Neural cell (in vitro differentiated cells): ENCODE measurements around the gene FEN1.

Source experiments
- EZH2 ChIP-seq: fragments of 200-600, 300-800 bp; shearing (Covaris generic), sonication (generic); IDR thresholded peaks from 2 replicates; pipeline ENCODE4 v1.6.1; 2014; ENCODE audit warnings: antibody characterized with exemption, low read length, borderline replicate concordance, mild to moderate bottlenecking; ENCODE audit not compliant: insufficient read depth, poor library complexity, severe bottlenecking
- POLR2AphosphoS5 ChIP-seq: IDR thresholded peaks from 2 replicates; pipeline ENCODE4 v1.6.1; 2012
- RAD21 ChIP-seq: fragments of 450-650 bp; conservative IDR thresholded peaks from 2 replicates; pipeline ENCODE4 v1.6.1; 2014; ENCODE audit warnings: antibody characterized with exemption, mild to moderate bottlenecking, moderate library complexity
- SMC3 ChIP-seq: fragments of 450-650 bp; conservative IDR thresholded peaks from 2 replicates; pipeline ENCODE4 v1.6.1; 2014; ENCODE audit warnings: antibody characterized with exemption, mild to moderate bottlenecking, moderate library complexity; ENCODE audit not compliant: poor library complexity
- TF ChIP-seq, protein P1 (sequence below): fragments of 450-650 bp; IDR thresholded peaks from 2 replicates; pipeline ENCODE4 v1.5.1; 2014; ENCODE audit warnings: antibody characterized with exemption, mild to moderate bottlenecking, moderate library complexity; ENCODE audit not compliant: poor library complexity, severe bottlenecking
- TF ChIP-seq, protein P2 (sequence below): IDR thresholded peaks from 2 replicates; pipeline ENCODE4 v1.6.1; 2012; ENCODE audit warnings: borderline replicate concordance

DNA sequence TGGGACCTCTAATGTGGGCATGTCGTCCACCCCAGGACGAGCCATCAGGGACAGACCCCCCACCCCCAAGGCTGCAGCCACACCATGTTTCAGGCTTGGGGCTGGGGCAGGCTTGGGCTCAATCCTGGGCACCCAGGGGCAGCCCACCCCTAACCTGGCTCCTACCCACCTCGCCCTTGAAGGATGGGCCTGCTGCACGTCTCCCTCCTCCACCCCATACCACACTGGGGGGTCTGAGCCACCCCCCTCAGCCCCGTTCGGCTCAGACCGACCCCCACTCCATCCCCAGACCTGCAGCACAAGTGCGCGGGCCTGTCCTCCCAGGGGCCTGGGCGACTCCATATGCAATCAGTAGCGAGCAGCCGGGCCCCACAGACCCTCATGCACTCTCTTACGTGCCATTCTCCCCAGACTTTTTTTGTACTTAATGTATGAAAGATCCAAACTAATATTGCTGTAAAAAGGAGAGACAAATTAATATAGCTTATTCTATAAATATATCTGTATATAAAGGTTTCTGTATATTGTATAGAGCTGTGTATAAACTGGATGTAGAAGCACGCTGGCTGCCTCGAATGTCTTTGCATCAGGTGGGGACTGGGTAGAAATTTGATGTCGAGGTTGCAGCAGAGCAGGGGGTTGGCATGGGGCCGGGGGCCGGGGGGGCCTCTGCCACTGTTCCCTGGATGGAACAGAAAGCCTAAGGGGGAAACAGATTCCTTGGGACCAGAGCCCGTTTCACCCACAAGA lies 46.1 kb upstream of the FEN1 start:
- TF ChIP-seq POLR2AphosphoS5 (no peak), EZH2 (no peak), RAD21 (no peak), SMC3 (no peak)
- TF ChIP-seq, protein P1, sequence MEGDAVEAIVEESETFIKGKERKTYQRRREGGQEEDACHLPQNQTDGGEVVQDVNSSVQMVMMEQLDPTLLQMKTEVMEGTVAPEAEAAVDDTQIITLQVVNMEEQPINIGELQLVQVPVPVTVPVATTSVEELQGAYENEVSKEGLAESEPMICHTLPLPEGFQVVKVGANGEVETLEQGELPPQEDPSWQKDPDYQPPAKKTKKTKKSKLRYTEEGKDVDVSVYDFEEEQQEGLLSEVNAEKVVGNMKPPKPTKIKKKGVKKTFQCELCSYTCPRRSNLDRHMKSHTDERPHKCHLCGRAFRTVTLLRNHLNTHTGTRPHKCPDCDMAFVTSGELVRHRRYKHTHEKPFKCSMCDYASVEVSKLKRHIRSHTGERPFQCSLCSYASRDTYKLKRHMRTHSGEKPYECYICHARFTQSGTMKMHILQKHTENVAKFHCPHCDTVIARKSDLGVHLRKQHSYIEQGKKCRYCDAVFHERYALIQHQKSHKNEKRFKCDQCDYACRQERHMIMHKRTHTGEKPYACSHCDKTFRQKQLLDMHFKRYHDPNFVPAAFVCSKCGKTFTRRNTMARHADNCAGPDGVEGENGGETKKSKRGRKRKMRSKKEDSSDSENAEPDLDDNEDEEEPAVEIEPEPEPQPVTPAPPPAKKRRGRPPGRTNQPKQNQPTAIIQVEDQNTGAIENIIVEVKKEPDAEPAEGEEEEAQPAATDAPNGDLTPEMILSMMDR: no peak
- TF ChIP-seq, protein P2, sequence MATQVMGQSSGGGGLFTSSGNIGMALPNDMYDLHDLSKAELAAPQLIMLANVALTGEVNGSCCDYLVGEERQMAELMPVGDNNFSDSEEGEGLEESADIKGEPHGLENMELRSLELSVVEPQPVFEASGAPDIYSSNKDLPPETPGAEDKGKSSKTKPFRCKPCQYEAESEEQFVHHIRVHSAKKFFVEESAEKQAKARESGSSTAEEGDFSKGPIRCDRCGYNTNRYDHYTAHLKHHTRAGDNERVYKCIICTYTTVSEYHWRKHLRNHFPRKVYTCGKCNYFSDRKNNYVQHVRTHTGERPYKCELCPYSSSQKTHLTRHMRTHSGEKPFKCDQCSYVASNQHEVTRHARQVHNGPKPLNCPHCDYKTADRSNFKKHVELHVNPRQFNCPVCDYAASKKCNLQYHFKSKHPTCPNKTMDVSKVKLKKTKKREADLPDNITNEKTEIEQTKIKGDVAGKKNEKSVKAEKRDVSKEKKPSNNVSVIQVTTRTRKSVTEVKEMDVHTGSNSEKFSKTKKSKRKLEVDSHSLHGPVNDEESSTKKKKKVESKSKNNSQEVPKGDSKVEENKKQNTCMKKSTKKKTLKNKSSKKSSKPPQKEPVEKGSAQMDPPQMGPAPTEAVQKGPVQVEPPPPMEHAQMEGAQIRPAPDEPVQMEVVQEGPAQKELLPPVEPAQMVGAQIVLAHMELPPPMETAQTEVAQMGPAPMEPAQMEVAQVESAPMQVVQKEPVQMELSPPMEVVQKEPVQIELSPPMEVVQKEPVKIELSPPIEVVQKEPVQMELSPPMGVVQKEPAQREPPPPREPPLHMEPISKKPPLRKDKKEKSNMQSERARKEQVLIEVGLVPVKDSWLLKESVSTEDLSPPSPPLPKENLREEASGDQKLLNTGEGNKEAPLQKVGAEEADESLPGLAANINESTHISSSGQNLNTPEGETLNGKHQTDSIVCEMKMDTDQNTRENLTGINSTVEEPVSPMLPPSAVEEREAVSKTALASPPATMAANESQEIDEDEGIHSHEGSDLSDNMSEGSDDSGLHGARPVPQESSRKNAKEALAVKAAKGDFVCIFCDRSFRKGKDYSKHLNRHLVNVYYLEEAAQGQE: no peak
